Body of pancreas (tissue), 4 donors: ENCODE data around the gene CCDC33.
"Not testable (repeated sequence)": the region's sequence is repeated elsewhere in the genome, so short reads cannot be mapped to it uniquely, and the experiment has no call there.

ENCODE experiments used
- CTCF ChIP-seq, 7 experiments: fragments of 450-650 bp in 4 of 7; fragments of 200-600 bp in 3 of 7; sonication (generic) in 3 of 7; IDR thresholded peaks; one replicate each; pipeline ENCODE4 v1.5.1; 2016 to 2019; ENCODE audit warnings: antibody characterized with exemption in 7 of 7
- POLR2A ChIP-seq, 3 donors: fragments of 450-650 bp; IDR thresholded peaks; one replicate each; pipeline ENCODE4 v1.6.1; 2016; ENCODE audit warnings: antibody characterized with exemption in 3 of 3, mild to moderate bottlenecking in 2 of 3

- TF ChIP-seq CTCF, POLR2A (IDR thresholded peaks at IDR 0.05): not testable (repeated sequence)
Observed at GRCh38 chr15:74353992-74354391, 117.9 kb downstream of the CCDC33 start.
